Endothelial cell of umbilical vein (primary cell): ENCODE measurements around the gene AMER3. TPM values are rescaled to one million over a fixed set of nuclear protein-coding genes. Genes with fewer than 3 reads are reported as not detected.

ENCODE experiments used
- BruUV-seq: library from RNA; stranded (reverse); fragments of 400-500 nt; replicated peaks from 2 replicates; lab custom pipeline; 2021; lab: Mats Ljungman, UMichigan
- CTCF ChIA-PET: fragments of 300-600, 350-600 bp; sonication (Branson Sonifier 250); formaldehyde crosslinking; loops from one replicate; lab custom pipeline; 2021; ENCODE audit warnings: antibody characterized with exemption, inconsistent platforms; lab: Charles Lee
- POLR2A ChIA-PET: fragments of 300-600, 350-600 bp; sonication (Branson Sonifier 250); formaldehyde crosslinking; loops from one replicate; lab custom pipeline; 2021; ENCODE audit warnings: antibody characterized with exemption, inconsistent platforms; lab: Charles Lee
- DNase-seq: peaks from one replicate; pipeline ENCODE4 v3.0.0-alpha.2; 2011; ENCODE audit warnings: low read depth, low spot score
- FAIRE-seq: peaks from 2 replicates; lab custom pipeline; 2011; peaks lifted over from hg19 to GRCh38; lab: Jason Lieb, UNC
- H2AFZ ChIP-seq: 2 replicates; pipeline ENCODE4 v1.6.0; 2012; ENCODE audit warnings: low read depth, low read length, control low read depth, inconsistent platforms
- H3K27ac ChIP-seq: 2 replicates; pipeline ENCODE4 v1.5.1; 2011; ENCODE audit warnings: low read depth, mild to moderate bottlenecking, control low read depth, low read length, moderate library complexity; ENCODE audit not compliant: insufficient read depth
- H3K27me3 ChIP-seq, 2 experiments: 2 replicates each; pipeline versions ENCODE4 v1.6.0 to v1.6.1; 2011; ENCODE audit warnings: low read length in 2 of 2, mixed read lengths in 1 of 2; ENCODE audit not compliant: control insufficient read depth in 2 of 2, insufficient read depth in 2 of 2
- H3K36me3 ChIP-seq, 2 experiments: 2 replicates in 1 of 2; 3 replicates in 1 of 2; pipeline ENCODE4 v1.5.1; 2011; ENCODE audit warnings: low read length in 2 of 2, mild to moderate bottlenecking in 1 of 2, moderate library complexity in 1 of 2; ENCODE audit not compliant: control insufficient read depth in 2 of 2, insufficient read depth in 2 of 2; ENCODE audit errors: extremely low read depth in 1 of 2
- H3K4me1 ChIP-seq: 3 replicates; pipeline ENCODE4 v1.5.1; 2011; ENCODE audit warnings: mild to moderate bottlenecking, low read length; ENCODE audit not compliant: control insufficient read depth, insufficient read depth; ENCODE audit errors: extremely low read depth
- H3K4me2 ChIP-seq: 2 replicates; pipeline ENCODE4 v1.6.1; 2011; ENCODE audit warnings: low read length, control low read depth, mixed read lengths; ENCODE audit not compliant: insufficient read depth
- H3K4me3 ChIP-seq, 3 experiments: fragments of 200-600 bp in 1 of 3; sonication (generic), shearing (Covaris generic) in 1 of 3; replicated peaks in 1 of 3; 2 replicates each; pipeline ENCODE4 v1.5.1; 2011 to 2016; ENCODE audit warnings: control low read depth in 3 of 3, low read length in 3 of 3, mild to moderate bottlenecking in 2 of 3, inconsistent platforms in 1 of 3, low read depth in 1 of 3, moderate library complexity in 1 of 3; ENCODE audit not compliant: insufficient read depth in 1 of 3
- H3K79me2 ChIP-seq: 2 replicates; pipeline ENCODE4 v1.6.0; 2012; ENCODE audit warnings: low read length, inconsistent platforms; ENCODE audit not compliant: control insufficient read depth, insufficient read depth
- H3K9ac ChIP-seq: replicated peaks from 2 replicates; pipeline ENCODE3; 2011; ENCODE audit warnings: low read length, control low read depth; ENCODE audit not compliant: insufficient read depth; ENCODE audit errors: extremely low read depth
- H3K9me1 ChIP-seq: replicated peaks from 3 replicates; pipeline ENCODE4 v1.6.0; 2011; ENCODE audit warnings: mild to moderate bottlenecking, low read length; ENCODE audit not compliant: control insufficient read depth, insufficient read depth; ENCODE audit errors: extremely low read depth
- H3K9me3 ChIP-seq: replicated peaks from 2 replicates; pipeline ENCODE4 v1.5.1; 2012; ENCODE audit warnings: low read length, inconsistent platforms; ENCODE audit not compliant: control insufficient read depth, insufficient read depth
- H4K20me1 ChIP-seq: replicated peaks from 2 replicates; pipeline ENCODE3; 2011; ENCODE audit warnings: mild to moderate bottlenecking, low read length; ENCODE audit not compliant: control insufficient read depth, insufficient read depth; ENCODE audit errors: extremely low read depth
- CTCF ChIP-seq, 2 donors: IDR thresholded peaks; 1 replicate in 1 of 2; 2 replicates in 1 of 2; pipeline ENCODE4 v1.5.1; 2011; ENCODE audit warnings: low read length in 2 of 2, mild to moderate bottlenecking in 2 of 2, moderate library complexity in 2 of 2, control low read depth in 1 of 2, inconsistent platforms in 1 of 2, low read depth in 1 of 2; ENCODE audit not compliant: insufficient read depth in 1 of 2; ENCODE audit errors: extremely low read depth in 1 of 2
- EZH2 ChIP-seq: IDR thresholded peaks from 2 replicates; pipeline ENCODE4 v1.6.1; 2012; ENCODE audit warnings: borderline replicate concordance, low read depth, mild to moderate bottlenecking, moderate library complexity, low read length, inconsistent platforms; ENCODE audit not compliant: severe bottlenecking
- FOS ChIP-seq: IDR thresholded peaks from 2 replicates; pipeline ENCODE4 v1.6.1; 2011; ENCODE audit warnings: mild to moderate bottlenecking, low read length, moderate library complexity, borderline replicate concordance; ENCODE audit not compliant: insufficient read depth
- GATA2 ChIP-seq: IDR thresholded peaks from 2 replicates; pipeline ENCODE4 v1.7.0; 2011; ENCODE audit warnings: low read depth, mild to moderate bottlenecking, moderate library complexity, mixed read lengths, low read length; ENCODE audit not compliant: insufficient read length, insufficient read depth
- JUN ChIP-seq: IDR thresholded peaks from 2 replicates; pipeline ENCODE4 v1.6.1; 2011; ENCODE audit warnings: borderline replicate concordance, low read depth; ENCODE audit not compliant: insufficient read length, insufficient read depth
- MYC ChIP-seq: IDR thresholded peaks from one replicate; pipeline ENCODE4 v1.6.1; 2011; ENCODE audit warnings: mild to moderate bottlenecking, low read depth, low read length
- POLR2A ChIP-seq: IDR thresholded peaks from 2 replicates; pipeline ENCODE4 v1.6.1; 2012; ENCODE audit warnings: low read depth, mild to moderate bottlenecking, control low read depth, low read length
- POLR2AphosphoS5 ChIP-seq: IDR thresholded peaks from 2 replicates; pipeline ENCODE4 v1.6.1; 2012; ENCODE audit warnings: low read depth, mild to moderate bottlenecking, control low read depth, low read length, moderate library complexity; ENCODE audit not compliant: insufficient read depth
- dilution Hi-C: fragments of 300-500 bp; cut with MboI; formaldehyde crosslinking; loops from one replicate; pipeline ENCODE4 v1.15.0; 2019; ENCODE audit warnings: low sequenced_read_pairs; ENCODE audit not compliant: extremely low pct_ligation_motif_present
- intact Hi-C: fragments of 100-400 bp; cut with micrococcal nuclease; formaldehyde crosslinking; loops from one replicate; pipeline ENCODE4 v1.10.0; 2022
- polyA plus RNA-seq, 4 experiments: library from polyadenylated mRNA; depleted of rRNA in 3 of 4; stranded (reverse) in 3 of 4; unstranded in 1 of 4; fragments of >200 nt; gene quantifications; 2 replicates each; pipeline versions ENCODE4 v1.2.1 to v1.2.3, GENCODE V29; 2011 to 2012; ENCODE audit warnings: missing spikeins in 1 of 4
- total RNA-seq: library from RNA; stranded (reverse); gene quantifications from 2 replicates; pipeline ENCODE4 v1.2.3, GENCODE V29; 2021
- TF ChIP-seq, protein P1 (sequence below): IDR thresholded peaks from 2 replicates; pipeline ENCODE4 v1.6.1; 2011; ENCODE audit not compliant: insufficient read depth, insufficient read length

Gene AMER3
- total and polyA plus RNA-seq, 2 donors (not counting 3 experiments of a cell fraction or from before 2014, with no cell fraction given): not detected

DNA sequence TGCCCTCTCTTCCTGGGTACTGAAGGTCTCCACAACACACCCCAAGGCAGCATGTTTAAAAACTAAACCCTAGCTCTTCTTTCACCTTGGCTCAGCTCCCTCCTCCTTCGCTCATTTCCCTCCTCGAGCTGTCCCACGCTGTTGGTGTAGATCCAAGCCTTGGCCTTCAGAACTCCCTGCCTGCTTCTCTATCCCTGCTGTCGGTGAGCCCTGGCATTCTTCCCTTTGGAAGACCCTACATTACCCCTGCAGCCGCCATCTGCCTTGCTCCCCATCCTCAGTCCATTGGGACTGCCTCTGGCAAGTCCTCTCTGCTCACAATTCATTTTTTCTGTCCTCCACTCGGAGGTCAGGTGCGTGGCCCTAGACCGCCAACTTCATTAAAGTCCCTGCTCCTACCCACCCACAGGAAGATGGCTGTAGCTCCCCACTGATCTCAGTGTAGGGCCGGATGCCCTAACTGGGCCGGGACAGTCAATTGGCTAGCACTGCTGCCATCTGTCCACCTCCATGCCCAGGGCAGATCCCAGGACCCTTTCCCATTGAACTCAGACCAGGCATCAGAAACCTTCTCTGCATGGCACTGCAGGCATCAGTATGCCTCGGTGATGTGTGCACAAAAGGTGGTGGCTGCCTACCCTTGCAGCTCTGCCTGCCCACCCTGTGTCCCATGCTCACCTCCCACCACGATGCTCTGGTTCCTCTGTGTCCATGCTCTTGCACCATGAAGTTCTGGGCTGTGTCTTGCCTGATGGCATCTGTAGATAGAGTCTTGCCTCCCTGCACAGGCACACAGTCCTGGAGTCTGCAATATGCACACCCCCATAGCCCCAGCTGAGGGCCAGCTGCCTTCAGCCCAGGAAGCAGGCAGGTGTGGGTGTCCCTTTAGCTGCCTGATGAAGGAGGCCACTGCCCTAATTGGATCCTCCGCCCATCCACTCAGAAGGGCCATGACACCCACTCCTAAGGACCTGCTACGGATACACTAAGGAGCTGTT, 5.7 kb downstream of the AMER3 start:
- Histone ChIP-seq H3K9ac (no peak overlapping the region), H3K79me2 (no peaks in the 10 kb centered on the region), H4K20me1 (no peaks in the 10 kb centered on the region), H3K27ac (no peak overlapping the region), H3K4me1 (no peaks in the 10 kb centered on the region), H3K4me3 (no peak overlapping the region), H3K4me2 (no peak overlapping the region), H3K36me3 (no peaks in the 10 kb centered on the region), H3K27me3 (peaks cover 0 to 2% of the 10 kb centered on the region in 2 experiments), H2AFZ (no peak overlapping the region), H3K9me1 (no peaks in the 10 kb centered on the region), H3K9me3 (no peaks in the 10 kb centered on the region)
- POLR2A ChIA-PET: no interaction called here
- CTCF ChIA-PET: interaction anchor here (1.2 kb wide), 1 partner anchor 36 kb away, joined by 4 read pairs; no protein-coding TSS in a partner anchor
- DNase-seq (no peak), FAIRE-seq (no peak)
- intact Hi-C loops: no loop called here
- dilution Hi-C loops: no loop called here
- no TSS peak for BruUV-seq
- TF ChIP-seq EZH2: no peak
- no peak for TF ChIP-seq POLR2AphosphoS5
- no peak for TF ChIP-seq GATA2
- no peak for TF ChIP-seq JUN
- TF ChIP-seq CTCF (IDR thresholded peaks at IDR 0.05; ENCODE audit: extremely low read depth in 1 of 2, insufficient read depth in 1 of 2, low read depth in 1 of 2, low read length in 2 of 2): no peak
- TF ChIP-seq, protein P1, sequence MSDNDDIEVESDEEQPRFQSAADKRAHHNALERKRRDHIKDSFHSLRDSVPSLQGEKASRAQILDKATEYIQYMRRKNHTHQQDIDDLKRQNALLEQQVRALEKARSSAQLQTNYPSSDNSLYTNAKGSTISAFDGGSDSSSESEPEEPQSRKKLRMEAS: no peak
- no peak for TF ChIP-seq MYC
- TF ChIP-seq POLR2A: no peak
- TF ChIP-seq FOS: no peak
